HG02840 (cell line): ENCODE results near the gene DNM3.

ENCODE experiments used
- ATAC-seq: cut with Tn5 transposase; IDR thresholded peaks from one replicate; pipeline ENCODE4 v1.9.1; 2021; ENCODE audit warnings: mild to moderate bottlenecking, moderate library complexity, moderate number of reproducible peaks; ENCODE audit not compliant: unreplicated experiment, low FRiP score

Gene DNM3

DNA sequence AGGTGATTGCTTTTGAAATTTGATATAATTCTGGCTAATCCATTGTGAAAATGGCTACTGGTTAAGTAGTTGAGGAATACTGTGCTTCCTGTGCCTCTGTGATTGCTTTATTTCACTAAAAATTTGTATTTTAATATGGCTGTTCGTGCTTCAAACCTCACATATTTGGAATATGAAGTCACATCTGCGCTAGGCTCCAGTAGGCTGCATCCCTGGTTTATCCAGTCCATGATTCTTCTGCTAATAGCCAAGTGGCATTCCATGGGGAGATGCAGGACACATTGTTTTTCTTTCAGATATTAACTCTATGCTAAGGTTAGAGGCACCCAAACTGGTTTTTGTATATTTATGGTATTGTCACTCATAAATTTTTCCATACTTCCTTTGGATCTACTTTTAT is 25.9 kb downstream of the DNM3 start:
- ATAC-seq: no peak

DNA sequence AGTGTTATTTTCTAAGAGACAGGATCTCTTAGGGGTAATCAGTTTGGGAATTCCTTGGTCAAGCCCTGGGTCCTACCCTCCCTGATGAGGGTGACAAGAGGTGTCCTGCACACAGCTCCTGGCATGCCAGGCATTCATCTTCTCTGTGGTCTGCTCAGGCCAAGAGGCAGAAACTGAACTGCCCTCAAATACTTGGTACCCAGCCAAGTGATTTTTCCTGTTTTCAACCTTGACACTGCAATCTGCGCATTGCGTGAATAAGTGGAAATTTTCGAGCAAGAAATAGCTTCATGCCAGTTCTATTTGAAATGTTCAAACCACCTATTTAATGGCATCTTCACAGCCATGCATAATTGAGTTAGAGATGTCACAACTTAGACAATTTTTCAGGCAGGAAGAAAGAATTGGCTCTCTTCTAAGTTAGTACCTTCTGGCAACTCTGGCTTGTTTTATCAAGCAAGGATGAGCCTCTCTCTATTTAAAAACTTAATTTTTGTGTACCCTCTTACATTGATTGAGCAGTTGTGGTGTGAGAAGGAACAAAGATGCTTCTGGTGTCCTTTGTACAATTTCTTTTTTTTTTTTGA is 27.0 kb downstream of the DNM3 start:
- ATAC-seq: no peak

DNA sequence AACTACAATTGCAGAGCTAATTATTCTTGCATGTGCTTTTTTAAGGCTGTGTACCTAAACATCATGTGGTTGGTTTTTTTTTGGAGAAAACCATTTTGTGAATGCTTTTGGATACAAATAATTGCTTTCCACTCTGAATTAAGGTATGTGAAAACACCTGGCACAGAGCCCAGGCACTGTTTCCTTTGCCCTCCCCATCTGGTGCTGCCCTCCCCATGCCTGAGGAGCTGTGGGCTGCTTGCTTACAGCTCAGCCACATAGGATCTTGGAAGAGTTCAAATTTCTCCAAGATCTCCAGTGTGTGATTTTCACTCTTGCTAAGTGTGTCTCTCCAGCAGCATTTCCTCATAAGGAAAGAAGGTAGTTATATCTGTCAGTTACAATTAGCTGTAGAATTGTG is 27.8 kb downstream of the DNM3 start:
- ATAC-seq: no peak

DNA sequence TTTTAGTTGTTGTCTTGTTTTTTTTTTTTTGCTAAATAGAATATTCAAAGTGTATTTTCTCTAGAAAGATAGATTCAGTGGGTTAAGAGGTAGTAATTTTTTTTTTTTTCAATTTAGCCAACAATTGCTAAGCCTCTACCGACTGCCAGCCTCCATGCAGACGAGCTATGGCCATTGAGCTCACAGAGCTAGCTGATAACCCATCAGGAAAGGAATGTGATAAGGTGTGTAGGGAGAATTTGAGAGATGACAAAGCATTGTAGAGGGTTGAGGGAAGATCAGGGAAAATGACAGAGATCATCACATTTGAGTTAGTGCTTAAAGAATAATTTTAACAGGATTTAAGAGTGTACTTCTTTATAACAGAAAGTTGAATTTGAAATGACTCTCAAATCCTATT is 30.6 kb downstream of the DNM3 start:
- ATAC-seq: no peak

DNA sequence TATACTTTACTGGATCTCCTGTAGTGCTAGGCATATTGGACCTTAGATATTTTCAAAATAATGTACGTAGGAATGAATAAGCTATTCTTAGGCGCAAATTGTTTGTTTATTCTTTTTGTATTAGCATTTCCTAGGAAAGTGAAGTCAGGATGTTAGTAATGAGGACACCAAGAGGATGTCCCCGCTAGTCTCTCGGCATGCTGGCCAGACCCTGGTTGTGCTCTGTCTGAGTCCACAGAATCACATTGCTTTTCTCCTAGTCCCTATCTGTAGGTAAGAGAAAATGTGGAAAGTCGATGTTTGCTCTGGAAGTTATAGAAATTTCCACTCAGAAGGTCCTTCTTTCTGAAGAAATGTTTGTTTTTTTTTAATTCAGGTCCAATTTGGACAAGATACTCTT is 31.1 kb downstream of the DNM3 start:
- no peak for ATAC-seq

DNA sequence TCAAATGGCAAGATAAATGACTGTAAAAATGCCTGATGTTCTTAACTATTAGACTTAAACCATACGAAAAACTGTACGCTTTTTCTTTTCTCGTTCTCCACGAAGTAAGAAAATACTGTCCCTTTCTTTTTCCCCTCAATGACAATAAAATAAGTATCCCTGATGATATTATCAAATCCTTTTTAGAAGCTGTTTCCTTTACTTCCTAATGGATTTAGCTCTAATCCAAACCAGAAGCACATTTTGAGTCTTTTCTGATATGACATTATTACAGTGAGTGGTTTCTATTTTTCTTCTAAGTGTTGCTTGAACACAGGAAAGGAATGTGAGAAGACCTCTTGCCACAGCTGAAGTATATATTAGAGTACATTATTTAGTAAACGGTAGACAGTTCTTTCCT is 32.4 kb downstream of the DNM3 start:
- no peak for ATAC-seq

DNA sequence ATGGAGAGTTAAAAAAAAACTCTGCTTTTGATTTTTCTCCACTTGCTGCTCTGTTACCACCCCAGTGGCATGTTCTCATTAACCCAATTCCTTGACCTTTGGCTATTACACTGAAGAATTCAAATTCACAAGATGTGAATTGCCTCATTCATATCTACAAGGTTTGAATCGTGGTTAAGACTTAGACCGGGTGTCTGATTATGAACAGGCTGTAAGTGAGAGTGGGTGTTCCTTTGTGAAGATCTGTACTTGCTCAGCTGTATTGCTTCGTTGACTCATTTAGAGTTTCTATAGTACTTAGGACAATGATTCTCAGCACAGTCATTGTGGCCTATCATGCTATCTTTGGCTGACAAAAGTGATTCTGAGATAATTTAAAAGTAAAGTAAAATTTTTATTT is 36.4 kb downstream of the DNM3 start:
- ATAC-seq: no peak

DNA sequence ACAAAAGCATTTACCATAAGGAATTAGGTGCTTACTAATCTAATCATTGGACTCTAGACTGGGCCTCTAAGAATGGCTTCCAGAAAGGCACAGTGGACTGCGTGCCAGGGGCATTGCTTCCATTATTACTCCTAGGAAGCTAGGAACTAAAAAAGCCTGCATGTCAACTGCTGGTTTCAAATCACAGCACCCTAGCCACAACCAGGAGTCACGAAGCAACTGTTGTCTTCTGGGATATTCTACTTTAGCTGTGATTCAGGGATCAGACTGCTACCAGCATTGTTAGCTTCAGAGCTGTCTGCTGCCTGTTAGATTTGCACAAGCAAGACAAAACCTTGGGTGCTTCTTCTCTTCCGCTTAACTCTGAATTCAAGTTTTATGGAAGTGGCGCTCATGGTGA is 38.3 kb downstream of the DNM3 start:
- ATAC-seq: no peak

DNA sequence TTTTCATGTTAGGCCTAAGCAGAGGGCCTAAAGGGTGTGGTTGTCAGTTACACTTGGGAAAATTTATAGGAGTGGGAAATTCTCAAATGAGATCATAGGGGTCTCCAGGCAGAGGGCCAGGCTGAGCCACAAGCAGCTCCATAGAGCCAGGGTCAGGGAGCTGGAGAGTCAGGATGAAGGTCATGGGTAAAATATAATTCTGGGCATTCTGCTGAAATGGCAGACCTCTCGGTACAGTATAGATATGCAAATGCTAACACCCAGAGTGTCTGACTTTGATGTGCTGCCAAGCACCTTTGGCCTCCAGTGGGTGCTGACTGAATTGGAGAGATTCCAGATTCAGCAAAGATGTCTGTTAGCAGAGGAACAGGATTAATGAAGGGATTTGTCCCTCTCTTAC is 40.1 kb downstream of the DNM3 start:
- ATAC-seq: no peak

DNA sequence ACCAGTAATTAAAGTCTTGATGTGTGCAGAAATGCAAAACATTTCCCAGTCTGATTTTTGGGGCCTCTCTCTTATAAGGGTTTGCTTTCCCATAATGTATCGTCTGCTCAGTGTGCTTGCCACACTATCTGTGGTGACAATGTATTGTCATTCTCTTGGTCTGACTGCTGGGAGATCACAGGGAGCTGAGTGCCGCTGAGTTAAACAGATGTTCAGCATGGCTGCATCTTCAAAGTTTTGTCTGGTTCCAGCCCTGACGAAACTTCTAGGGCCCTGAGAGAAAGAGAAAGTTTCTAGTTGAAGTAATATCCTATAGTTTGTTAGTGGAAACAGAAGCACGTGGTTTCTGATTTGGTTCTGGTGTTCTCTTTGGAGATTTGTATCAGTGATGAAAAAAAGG is 42.6 kb downstream of the DNM3 start:
- no peak for ATAC-seq

DNA sequence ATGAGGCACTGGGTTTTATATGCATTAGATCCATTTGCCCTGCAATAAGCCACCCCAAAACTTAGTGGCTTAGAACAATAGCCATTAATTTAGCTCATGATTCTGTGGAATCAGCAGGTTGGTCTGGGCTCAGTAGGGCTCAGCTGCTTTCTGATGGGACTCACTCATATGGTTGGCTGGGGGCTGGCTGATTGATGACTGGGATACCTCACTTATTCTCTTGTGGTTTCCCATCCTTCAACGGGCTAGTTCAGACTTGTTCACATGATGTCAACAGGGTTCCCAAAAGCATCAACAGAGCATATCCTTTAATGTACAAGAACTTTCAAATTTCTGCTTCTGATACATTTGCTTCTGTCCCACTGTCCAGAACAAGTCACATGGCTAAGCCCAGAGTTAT is 43.2 kb downstream of the DNM3 start:
- ATAC-seq: no peak

DNA sequence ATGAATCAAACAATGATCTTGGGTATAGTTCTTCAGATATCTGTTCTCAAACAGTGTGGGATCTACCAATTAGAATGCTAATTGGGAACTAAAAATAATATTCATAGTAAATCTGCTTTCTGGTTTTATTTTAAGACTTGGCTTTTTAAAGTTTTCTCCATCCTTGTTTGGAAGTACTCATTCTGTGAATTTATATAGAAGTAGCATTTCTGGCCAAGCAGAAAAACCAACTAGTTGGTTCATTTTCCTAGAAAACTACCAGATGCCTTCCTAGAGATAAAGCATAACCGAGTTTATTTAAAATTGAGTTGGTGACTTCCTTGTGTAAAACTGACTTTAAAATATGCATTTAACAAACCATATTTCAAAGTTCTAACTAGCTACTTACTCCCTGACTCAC is 48.8 kb downstream of the DNM3 start:
- ATAC-seq: no peak

DNA sequence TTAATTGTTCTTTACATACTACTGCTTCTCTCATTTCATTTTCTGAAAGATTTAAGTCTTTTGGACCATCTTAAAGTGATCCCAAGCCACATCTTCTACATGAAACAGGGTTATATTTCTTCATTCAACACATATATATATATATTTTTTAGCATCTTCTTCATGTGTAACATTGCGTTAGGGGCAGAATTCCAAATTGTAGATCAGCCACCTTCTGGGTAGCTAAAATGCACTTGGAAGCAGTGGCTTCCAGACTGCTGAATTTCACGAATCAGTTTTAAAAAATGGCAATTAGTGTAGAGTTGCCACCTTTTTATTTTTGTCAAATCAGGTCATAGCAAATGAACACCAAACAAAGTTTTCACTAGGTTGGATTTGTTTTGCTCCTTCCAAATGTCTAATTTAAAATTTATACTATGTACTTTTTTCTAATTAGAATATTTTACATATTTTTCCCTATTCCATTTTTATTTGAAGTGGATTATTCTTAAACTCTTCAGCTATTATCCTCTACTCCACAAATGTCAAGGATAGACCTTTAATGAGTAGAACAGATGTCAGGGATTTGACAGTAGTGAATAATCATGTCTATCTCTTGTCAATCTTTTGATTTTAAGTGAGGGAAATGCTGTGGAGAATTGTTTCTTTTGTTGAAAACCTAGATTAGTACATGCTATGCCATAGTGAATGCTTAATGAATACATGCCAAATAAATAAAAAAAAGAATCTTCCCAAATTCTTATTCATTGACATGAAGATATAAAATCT is 55.8 kb downstream of the DNM3 start:
- no peak for ATAC-seq

DNA sequence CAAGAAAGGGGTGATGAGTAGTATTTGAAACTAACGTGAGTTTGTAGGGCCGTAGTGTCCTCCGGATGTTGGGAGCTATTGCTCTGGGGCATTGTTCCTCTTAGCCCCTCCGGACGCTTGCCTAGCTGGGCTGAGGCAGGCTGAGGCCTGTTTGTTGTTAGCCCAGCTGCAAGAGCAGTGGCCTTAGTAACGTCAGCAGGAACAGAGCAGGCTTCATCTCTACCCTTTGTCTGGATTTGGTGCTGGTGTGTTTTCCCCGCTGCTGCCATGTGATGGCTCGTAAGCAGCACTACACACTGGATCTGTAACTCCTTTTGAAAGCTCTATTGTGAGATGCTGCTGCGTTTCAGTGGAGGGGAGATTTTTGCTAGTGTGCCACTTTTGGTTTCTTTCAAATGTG is 57.6 kb downstream of the DNM3 start:
- no peak for ATAC-seq

DNA sequence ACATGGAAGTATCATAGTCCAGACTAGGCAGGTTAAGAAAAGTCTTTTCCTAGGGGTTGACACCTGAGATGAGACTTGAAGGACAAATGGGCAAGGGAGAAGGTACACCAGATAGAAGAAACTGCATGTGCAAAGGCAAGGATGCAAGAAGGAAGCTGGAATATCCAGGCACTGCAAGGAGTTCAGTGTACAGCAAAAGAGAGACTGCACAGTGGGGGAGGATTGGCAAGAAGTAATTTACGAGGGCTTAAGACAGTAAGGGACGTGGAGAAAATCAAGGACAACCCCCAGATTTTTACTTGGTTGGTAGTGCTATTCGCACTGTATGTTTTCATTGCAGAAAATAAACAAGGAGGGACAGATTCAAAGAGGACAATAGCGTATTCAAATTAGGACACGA is 58.5 kb downstream of the DNM3 start:
- ATAC-seq: no peak

DNA sequence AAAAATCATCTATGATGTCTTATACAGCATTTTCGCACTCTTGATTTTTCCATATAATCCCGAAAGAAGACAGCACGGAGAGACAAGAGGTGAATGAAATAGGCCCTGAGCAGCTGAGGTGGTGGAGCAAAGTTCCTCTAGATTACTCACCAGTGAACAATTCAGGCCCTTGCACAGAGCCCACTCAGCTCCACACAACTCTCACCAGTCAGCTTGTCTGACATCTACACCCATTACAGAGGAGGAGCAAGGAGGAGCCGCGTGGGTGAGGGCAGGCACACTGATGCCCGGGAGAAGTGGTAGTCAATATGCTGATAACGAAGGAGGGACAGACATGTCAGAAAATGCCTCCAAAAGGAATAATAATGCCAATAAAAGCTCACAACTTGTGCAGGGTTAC is 59.9 kb downstream of the DNM3 start:
- ATAC-seq: no peak

DNA sequence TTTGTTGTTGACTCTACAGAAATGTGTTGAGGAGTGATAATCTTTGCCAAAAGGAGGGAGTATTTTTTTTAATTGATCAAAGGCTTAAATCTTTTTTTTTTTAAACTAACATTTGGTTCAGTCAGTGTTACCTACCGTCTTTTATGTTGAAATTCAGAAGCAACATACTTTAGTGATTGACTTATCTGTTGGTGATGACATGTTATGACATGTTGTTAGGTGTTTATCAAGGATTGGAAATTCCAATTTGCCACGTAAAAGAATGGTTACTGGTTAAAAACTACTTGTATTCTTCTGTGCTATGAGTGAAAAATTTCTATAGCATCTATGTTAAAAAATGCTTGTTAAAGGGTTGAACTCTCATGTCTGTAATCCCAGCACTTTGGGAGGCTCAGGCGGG is 61.2 kb downstream of the DNM3 start:
- ATAC-seq: no peak

DNA sequence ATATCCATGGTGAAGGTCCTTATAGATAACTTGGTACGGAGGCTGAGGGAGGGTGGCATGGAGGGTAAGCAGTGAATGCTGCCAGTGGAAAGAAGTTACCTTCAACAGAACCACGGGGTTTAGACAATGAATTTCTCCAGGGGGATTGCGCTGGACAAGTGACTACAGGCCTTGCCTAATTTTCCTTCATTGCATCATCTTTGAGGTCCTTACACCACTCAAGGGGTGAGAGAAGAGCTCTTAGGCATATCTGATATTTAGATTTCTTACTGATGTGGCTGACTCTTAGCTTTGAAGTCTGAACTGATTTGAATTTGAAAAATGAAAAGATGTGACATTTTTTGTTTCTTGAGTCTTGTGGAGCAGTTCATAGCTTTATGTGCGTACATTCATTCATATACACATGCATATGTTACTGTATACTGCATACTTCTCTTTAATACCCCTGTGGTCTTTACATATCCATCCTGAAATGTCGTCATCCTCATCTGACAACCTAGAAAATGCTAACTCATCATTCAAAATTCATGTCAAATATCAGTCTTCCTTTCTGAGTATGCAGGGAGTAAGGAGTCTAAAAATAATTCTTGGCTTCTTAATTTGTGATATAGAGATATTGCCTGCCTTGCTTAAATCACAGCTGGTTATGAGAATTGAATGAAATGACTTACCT is 63.6 kb downstream of the DNM3 start:
- no peak for ATAC-seq

DNA sequence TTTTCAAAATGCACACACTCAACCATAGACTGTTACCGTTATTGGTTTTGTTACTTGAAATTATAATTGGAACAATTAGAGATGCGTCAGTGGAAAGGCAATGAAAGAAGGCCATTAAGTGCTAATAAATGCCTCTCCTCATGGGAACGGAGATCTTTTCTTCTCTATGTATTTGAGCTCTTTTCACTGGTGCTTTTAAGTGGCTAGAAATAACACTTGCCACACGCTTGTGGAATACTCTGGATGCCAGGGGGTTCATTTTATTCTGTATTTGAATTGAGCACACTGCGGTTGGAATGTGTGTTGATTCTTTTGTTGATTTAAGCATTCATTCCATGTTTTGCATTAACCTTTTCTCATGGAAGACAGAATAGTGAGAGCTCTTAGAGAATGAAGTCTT is 68.4 kb downstream of the DNM3 start:
- ATAC-seq: no peak

DNA sequence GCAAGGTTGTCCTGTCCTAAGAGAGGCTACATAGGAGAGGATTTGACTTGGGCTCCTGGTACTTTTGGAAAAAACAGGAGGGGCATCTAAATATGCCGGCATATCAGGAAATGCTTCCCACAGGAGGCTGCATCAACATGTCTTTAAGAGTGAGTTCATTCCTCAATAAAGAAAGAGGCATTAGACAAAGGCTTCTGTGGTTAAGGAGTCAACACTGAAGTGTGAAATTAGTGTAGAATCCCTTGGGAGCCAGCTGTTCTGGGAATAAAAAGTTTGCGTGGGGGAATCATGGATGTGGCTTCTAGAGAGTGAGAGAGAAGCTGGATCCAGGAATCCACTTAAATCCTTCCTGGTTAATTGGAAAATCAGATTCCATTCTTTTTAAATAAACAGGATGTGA is 69.5 kb downstream of the DNM3 start:
- no peak for ATAC-seq

DNA sequence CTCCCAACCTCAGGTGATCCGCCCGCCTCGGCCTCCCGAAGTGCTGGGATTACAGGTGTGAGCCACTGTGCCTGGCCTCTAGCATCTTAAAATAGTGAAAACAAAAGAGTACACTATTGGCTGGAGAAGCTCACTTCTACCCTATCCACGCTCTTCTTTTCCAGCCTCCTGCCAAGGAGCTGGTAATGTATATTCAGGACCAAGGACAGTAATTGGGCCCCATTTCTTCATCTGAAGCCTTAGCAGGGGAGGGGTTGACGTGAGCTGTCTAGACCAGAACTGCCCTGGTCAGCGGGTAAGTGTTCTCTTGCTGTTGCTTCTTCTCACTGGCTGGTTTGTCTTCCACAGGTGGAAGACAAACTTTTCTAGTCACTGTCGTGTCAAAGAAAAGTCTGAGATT is 70.2 kb downstream of the DNM3 start:
- no peak for ATAC-seq
